Testis (tissue), 3 donors: ENCODE data around the gene TPRN. TPM values are rescaled to one million over a fixed set of nuclear protein-coding genes. Genes with fewer than 3 reads are reported as not detected.

Experiments
- DNase-seq: peaks from one replicate; pipeline ENCODE4 v3.0.0-alpha.2; 2019
- H3K27ac ChIP-seq, 2 donors: fragments of 200-600 bp; sonication (generic); one replicate each; pipeline ENCODE4 v1.5.1; 2019
- H3K27me3 ChIP-seq: fragments of 200-600 bp; sonication (generic); one replicate; pipeline ENCODE4 v1.5.1; 2019
- H3K36me3 ChIP-seq: fragments of 200-600 bp; sonication (generic); one replicate; pipeline ENCODE4 v1.5.1; 2017; ENCODE audit warnings: low read depth; ENCODE audit errors: missing control alignments
- H3K4me1 ChIP-seq: fragments of 200-600 bp; sonication (generic); one replicate; pipeline ENCODE4 v1.5.1; 2019
- H3K4me3 ChIP-seq, 2 donors: fragments of 200-600 bp; sonication (generic); one replicate each; pipeline ENCODE4 v1.5.1; 2017 to 2019
- H3K9me3 ChIP-seq: fragments of 200-600 bp; sonication (generic); one replicate; pipeline ENCODE4 v1.5.1; 2017
- POLR2A ChIP-seq: fragments of 450-650 bp; IDR thresholded peaks from one replicate; pipeline ENCODE4 v1.6.1; 2017; ENCODE audit warnings: antibody characterized with exemption, mild to moderate bottlenecking, moderate library complexity
- WGBS, 2 donors: methylation state at CpG; one replicate each; pipeline ENCODE4 v1.1.5; 2018; 5-methylcytosine and 5-hydroxymethylcytosine counted together
- intact Hi-C: fragments of 100-400 bp; cut with DNase I; formaldehyde crosslinking; loops from one replicate; pipeline ENCODE4 v1.15.1; 2023; ENCODE audit warnings: low total_unique reads
- polyA plus RNA-seq: library from polyadenylated mRNA; stranded (reverse); fragments of 350-450 nt; fragmentation: Illumina TruSeq; extraction: RNeasy Lipid Tissue Mini Kit (QIAGEN cat#74804); gene quantifications from one replicate; pipeline ENCODE4 v1.2.3, GENCODE V29; 2014; ENCODE audit warnings: low read depth, low replicate concordance; ENCODE audit not compliant: insufficient read depth
- total RNA-seq, 2 donors: library from RNA; depleted of rRNA; stranded (reverse); fragments of >200 nt; gene quantifications; one replicate each; pipeline ENCODE4 v1.2.3, GENCODE V29; 2016
- TF ChIP-seq, protein P1 (sequence below), 3 experiments: fragments of 450-650 bp in 2 of 3; fragments of 200-600 bp in 1 of 3; sonication (generic) in 1 of 3; IDR thresholded peaks; one replicate each; pipeline ENCODE4 v1.5.1; 2016 to 2019; ENCODE audit warnings: antibody characterized with exemption in 3 of 3, mild to moderate bottlenecking in 2 of 3, moderate library complexity in 1 of 3

The TPRN gene
- total and polyA plus RNA-seq, 3 donors from 2014 or later, result 17.2 to 35.2 (median 25.9) TPM

DNA sequence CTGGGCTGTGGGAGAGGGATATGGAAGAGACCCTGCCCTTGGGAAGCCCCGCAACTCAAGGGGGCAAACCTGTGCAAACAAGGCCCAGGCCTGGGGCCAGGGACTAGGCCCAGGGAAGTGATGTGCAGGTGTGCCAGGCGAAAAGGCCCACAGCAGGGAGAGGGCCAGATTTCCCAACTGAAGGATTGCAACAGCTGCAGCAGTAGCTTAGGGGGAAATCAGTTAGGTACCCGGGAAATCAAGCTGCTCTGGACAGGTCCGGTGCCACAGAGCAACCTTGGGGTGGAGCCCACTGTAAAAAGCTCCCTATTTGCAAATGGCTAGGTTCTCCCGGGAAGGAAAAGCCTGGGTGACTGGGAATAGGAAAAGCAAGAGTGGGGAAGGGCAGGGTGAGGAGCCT is 51.2 kb downstream of the TPRN start:
- no peaks in the 10 kb centered on the region for H3K27me3 ChIP-seq
- no peak overlapping the region for H3K4me3 ChIP-seq
- H3K9me3 ChIP-seq, result no peaks in the 10 kb centered on the region
- 78% methylated on average over 5 of the region's 5 CpGs for WGBS, 2 donors
- H3K27ac ChIP-seq, result no peak overlapping the region
- no peak for DNase-seq
- intact Hi-C loops, result no loop called here
- TF ChIP-seq, protein P1, sequence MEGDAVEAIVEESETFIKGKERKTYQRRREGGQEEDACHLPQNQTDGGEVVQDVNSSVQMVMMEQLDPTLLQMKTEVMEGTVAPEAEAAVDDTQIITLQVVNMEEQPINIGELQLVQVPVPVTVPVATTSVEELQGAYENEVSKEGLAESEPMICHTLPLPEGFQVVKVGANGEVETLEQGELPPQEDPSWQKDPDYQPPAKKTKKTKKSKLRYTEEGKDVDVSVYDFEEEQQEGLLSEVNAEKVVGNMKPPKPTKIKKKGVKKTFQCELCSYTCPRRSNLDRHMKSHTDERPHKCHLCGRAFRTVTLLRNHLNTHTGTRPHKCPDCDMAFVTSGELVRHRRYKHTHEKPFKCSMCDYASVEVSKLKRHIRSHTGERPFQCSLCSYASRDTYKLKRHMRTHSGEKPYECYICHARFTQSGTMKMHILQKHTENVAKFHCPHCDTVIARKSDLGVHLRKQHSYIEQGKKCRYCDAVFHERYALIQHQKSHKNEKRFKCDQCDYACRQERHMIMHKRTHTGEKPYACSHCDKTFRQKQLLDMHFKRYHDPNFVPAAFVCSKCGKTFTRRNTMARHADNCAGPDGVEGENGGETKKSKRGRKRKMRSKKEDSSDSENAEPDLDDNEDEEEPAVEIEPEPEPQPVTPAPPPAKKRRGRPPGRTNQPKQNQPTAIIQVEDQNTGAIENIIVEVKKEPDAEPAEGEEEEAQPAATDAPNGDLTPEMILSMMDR (IDR thresholded peaks at IDR 0.05), result no peak
- no peak for TF ChIP-seq POLR2A
- no peaks in the 10 kb centered on the region for H3K4me1 ChIP-seq
- no peaks in the 10 kb centered on the region for H3K36me3 ChIP-seq

DNA sequence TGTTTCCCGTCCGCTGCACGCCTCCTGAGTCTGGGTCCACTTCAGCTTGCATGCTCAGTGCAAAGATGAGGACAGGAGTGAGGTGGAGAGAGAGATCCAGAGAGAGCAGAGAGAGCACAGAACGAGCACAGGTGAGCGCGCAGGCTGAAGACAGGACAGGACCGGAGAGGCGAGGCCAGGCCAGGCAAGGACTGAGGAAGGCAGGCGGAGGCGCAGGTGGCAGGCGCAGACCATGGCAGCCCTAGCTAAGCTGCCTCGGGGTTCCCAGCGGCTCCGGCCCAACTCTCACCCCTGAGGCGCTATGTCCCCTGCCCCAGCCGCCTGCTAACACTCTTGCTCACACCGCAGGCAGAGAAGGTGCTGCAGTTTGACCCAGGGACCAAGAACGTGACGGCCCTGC is 51.9 kb downstream of the TPRN start:
- DNase-seq, result no peak
- TF ChIP-seq POLR2A, result no peak
- TF ChIP-seq, protein P1 (IDR thresholded peaks at IDR 0.05), result no peak
- Histone ChIP-seq H3K27me3 (no peaks in the 10 kb centered on the region), H3K36me3 (no peaks in the 10 kb centered on the region), H3K4me1 (no peaks in the 10 kb centered on the region), H3K27ac (no peak overlapping the region), H3K9me3 (no peaks in the 10 kb centered on the region), H3K4me3 (no peak overlapping the region)
- intact Hi-C loops, result no loop called here
- WGBS, 2 donors, result 86 to 88% methylated on average over 19 of the region's 19 CpGs

DNA sequence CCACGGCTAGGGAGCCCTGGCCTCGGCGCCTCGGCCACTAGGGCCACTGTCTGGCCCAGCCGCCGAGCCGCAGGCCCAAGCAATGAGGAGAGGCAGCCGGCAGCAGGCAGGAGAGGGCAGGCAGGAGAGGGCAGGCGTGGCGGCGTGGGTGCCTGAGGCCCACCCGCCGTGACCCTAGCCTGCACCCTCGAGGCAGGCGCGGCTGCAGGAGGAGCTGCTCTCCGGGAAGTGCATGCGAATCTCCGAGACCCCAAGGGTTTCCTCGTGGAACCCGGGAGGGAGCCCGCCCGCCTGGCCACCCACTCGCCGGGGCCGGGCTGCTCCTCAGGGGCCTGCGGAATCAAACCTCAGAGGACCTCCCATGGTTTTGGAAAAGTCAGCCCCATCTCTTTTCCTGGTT is 52.3 kb downstream of the TPRN start:
- Histone ChIP-seq H3K36me3 (no peaks in the 10 kb centered on the region), H3K4me1 (no peaks in the 10 kb centered on the region), H3K27me3 (no peaks in the 10 kb centered on the region), H3K4me3 (no peak overlapping the region), H3K27ac (no peak overlapping the region), H3K9me3 (no peaks in the 10 kb centered on the region)
- intact Hi-C loops, result no loop called here
- 64 to 80% methylated on average over 7 to 25 of the region's 27 CpGs for WGBS, 2 donors
- TF ChIP-seq POLR2A, result no peak
- TF ChIP-seq, protein P1 (IDR thresholded peaks at IDR 0.05), result no peak
- no peak for DNase-seq

DNA sequence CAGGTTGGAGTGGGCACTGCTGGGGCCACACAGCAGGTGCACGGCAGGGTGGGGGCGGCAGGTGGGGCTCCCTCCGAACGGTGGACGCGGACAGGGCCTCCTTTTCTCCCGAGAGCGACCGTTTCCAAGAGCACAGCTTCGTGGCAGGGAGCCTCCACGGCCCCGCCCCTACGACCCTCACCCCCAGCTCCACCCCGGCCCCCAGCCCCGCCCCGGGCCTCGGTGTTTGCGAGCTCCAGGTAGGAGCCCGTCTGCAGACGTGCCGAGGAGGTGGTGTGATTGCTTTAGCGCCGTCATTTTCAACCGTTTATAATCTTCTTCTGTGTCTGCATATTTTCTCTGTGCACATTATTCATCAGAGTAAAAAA is 52.8 kb downstream of the TPRN start:
- Histone ChIP-seq H3K27me3 (no peaks in the 10 kb centered on the region), H3K4me3 (no peak overlapping the region), H3K36me3 (no peaks in the 10 kb centered on the region), H3K4me1 (no peaks in the 10 kb centered on the region), H3K27ac (no peak overlapping the region), H3K9me3 (no peaks in the 10 kb centered on the region)
- TF ChIP-seq, protein P1 (IDR thresholded peaks at IDR 0.05), result no peak
- TF ChIP-seq POLR2A, result no peak
- DNase-seq, result no peak
- 40 to 41% methylated on average over 18 to 24 of the region's 24 CpGs for WGBS, 2 donors
- intact Hi-C loops, result no loop called here

DNA sequence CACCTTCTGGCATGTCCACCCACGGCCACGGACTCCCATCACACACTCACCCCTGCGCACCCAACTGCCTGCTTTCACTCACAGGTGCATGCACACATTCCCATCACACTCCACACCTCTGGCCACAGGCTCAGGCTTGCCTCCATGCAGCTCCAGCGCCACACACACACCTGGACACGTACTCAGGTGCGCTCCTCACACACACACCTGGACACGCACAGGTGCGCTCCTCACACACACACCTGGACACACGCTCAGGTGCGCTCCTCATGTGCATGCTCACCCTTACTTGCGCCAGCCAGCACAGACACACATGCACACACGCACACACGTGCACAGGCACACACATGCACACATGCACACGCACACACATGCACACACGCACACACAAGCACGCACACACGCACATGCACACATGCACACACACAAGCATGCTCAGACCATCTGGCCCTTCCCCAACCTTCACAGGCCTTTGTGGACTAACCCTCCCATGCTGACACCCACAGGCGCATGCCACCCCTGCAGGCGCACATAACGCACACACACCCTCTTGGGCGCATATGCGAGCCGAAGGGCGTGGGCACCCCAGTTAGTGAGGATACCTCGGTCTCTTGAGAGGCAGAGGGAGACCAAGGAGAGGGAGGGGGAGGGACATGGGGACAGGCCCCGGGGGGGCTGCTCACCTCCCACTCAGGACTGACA is 53.3 kb downstream of the TPRN start:
- no peak for TF ChIP-seq POLR2A
- TF ChIP-seq, protein P1 (IDR thresholded peaks at IDR 0.05), result no peak
- no peaks in the 10 kb centered on the region for H3K36me3 ChIP-seq
- no peak overlapping the region for H3K27ac ChIP-seq
- WGBS, 2 donors, result 82 to 89% methylated on average over 23 to 26 of the region's 26 CpGs
- no peaks in the 10 kb centered on the region for H3K9me3 ChIP-seq
- H3K4me1 ChIP-seq, result no peaks in the 10 kb centered on the region
- intact Hi-C loops, result no loop called here
- no peak overlapping the region for H3K4me3 ChIP-seq
- no peak for DNase-seq
- H3K27me3 ChIP-seq, result no peaks in the 10 kb centered on the region
